PC-9 (cell line): ENCODE results near the gene PLD6. TPM values are rescaled to one million over a fixed set of nuclear protein-coding genes. Genes with fewer than 3 reads are reported as not detected.
A peak's percentile ranks its signal among the peaks of the same experiment; 100 is the strongest.

Source experiments
- BruUV-seq: library from RNA; stranded (reverse); fragments of 400-500 nt; replicated peaks from 2 replicates; lab custom pipeline; 2021; lab: Mats Ljungman, UMichigan
- CTCF ChIA-PET: fragments of 300-600 bp; sonication (Branson Sonifier 250); formaldehyde crosslinking; loops from one replicate; lab custom pipeline; 2022; ENCODE audit warnings: antibody characterized with exemption; lab: Charles Lee
- POLR2A ChIA-PET: fragments of 300-600 bp; sonication (Branson Sonifier 250); formaldehyde crosslinking; loops from one replicate; lab custom pipeline; 2022; ENCODE audit warnings: antibody characterized with exemption; ENCODE audit not compliant: unreplicated experiment; lab: Charles Lee
- DNase-seq, 2 experiments: peaks; one replicate each; pipeline versions ENCODE4 v3.0.0 to v3.0.0-alpha.2; 2015 to 2022; ENCODE audit warnings: mixed read lengths in 1 of 2
- H2AFZ ChIP-seq: fragments of 200-600 bp; sonication (generic); 2 replicates; pipeline ENCODE4 v1.8.1; 2017; ENCODE audit warnings: antibody characterized with exemption
- H3F3A ChIP-seq: fragments of 200-600 bp; sonication (generic); 2 replicates; pipeline ENCODE4 v1.8.1; 2017; ENCODE audit warnings: antibody characterized with exemption, mild to moderate bottlenecking, low read depth; ENCODE audit not compliant: insufficient read depth
- H3K27ac ChIP-seq: fragments of 200-600 bp; sonication (generic); 2 replicates; pipeline ENCODE4 v1.6.1; 2016; ENCODE audit warnings: mixed run types
- H3K27me3 ChIP-seq: fragments of 200-600 bp; sonication (generic); 2 replicates; pipeline ENCODE4 v1.6.1; 2016; ENCODE audit warnings: low read depth, mixed run types; ENCODE audit not compliant: insufficient read depth
- H3K36me3 ChIP-seq: fragments of 200-600 bp; sonication (generic); 2 replicates; pipeline ENCODE4 v1.6.1; 2016; ENCODE audit warnings: low read depth, mixed run types
- H3K4me1 ChIP-seq: fragments of 200-600 bp; sonication (generic); replicated peaks from 2 replicates; pipeline ENCODE4 v1.6.1; 2016; ENCODE audit warnings: mixed run types; ENCODE audit not compliant: insufficient read depth
- H3K4me2 ChIP-seq: fragments of 200-600 bp; sonication (generic); 2 replicates; pipeline ENCODE4 v1.6.1; 2017; ENCODE audit warnings: mixed run types
- H3K4me3 ChIP-seq: fragments of 200-600 bp; sonication (generic); 2 replicates; pipeline ENCODE4 v1.6.1; 2016; ENCODE audit warnings: mixed run types
- H3K79me2 ChIP-seq: fragments of 200-600 bp; sonication (generic); 2 replicates; pipeline ENCODE4 v1.6.1; 2017; ENCODE audit warnings: low read depth, mixed run types
- H3K9me2 ChIP-seq: fragments of 200-600 bp; sonication (generic); 2 replicates; pipeline ENCODE4 v1.8.1; 2017; ENCODE audit warnings: mild to moderate bottlenecking; ENCODE audit not compliant: insufficient read depth
- H3K9me3 ChIP-seq: fragments of 200-600 bp; sonication (generic); 2 replicates; pipeline ENCODE4 v1.8.1; 2016; ENCODE audit warnings: low read depth; ENCODE audit not compliant: insufficient read depth
- H4K20me1 ChIP-seq: fragments of 200-600 bp; sonication (generic); 2 replicates; pipeline ENCODE4 v1.8.1; 2017; ENCODE audit not compliant: insufficient read depth
- EZH2 ChIP-seq: fragments of 200-600 bp; sonication (generic); IDR thresholded peaks from 2 replicates; pipeline ENCODE4 v1.8.0; 2017; ENCODE audit warnings: antibody characterized with exemption, low read depth
- intact Hi-C: fragments of 100-400 bp; cut with micrococcal nuclease; formaldehyde crosslinking; loops from one replicate; pipeline ENCODE4 v1.10.0; 2022; ENCODE audit not compliant: unreplicated experiment
- total RNA-seq: library from RNA; stranded (reverse); gene quantifications from 2 replicates; pipeline ENCODE4 v1.2.3, GENCODE V29; 2021
- TF ChIP-seq, protein P1 (sequence below): fragments of 200-600 bp; sonication (generic); conservative IDR thresholded peaks from 2 replicates; pipeline ENCODE4 v1.6.1; 2017; ENCODE audit warnings: mixed run types, antibody characterized with exemption, mild to moderate bottlenecking, moderate library complexity

PLD6 gene
- total RNA-seq, 1 experiment from 2014 or later = 4.1 TPM

DNA sequence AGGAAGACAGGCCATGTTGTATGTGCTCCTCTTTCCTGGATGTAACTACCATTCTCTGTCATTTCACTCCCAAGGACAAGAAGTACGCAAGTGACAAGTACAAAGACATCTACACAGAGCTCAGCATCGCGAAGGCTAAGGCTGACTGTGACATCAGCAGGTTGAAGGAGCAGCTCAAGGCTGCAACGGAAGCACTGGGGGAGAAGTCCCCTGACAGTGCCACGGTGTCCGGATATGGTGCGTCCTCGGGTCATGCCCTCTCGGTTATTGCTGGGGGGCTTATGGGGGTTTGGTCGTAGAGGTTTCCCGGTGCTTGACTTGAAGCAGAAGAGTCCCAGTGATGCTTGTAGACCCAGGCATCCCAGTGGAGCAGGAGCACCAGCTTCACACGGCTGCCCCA, 29.0 kb downstream of the PLD6 start:
- H3K4me3 ChIP-seq = no peak overlapping the region
- H3K36me3 ChIP-seq = peaks cover 65% of the 10 kb centered on the region
- H4K20me1 ChIP-seq = peaks cover 42% of the 10 kb centered on the region
- no peaks in the 10 kb centered on the region for H3K27me3 ChIP-seq
- no peak overlapping the region for H2AFZ ChIP-seq
- H3K27ac ChIP-seq = no peak overlapping the region
- no peaks in the 10 kb centered on the region for H3K79me2 ChIP-seq
- no peaks in the 10 kb centered on the region for H3K9me3 ChIP-seq
- intact Hi-C loops = no loop called here
- ChIA-PET POLR2A (no interaction called here), CTCF (no interaction called here)
- no peaks in the 10 kb centered on the region for H3K9me2 ChIP-seq
- TSS peak; percentile 2 for BruUV-seq
- H3F3A ChIP-seq = peaks cover 71% of the 10 kb centered on the region; the same call in 1 of the 2 replicates
- DNase-seq = no peak
- H3K4me2 ChIP-seq = no peak overlapping the region
- no peak for TF ChIP-seq EZH2
- TF ChIP-seq, protein P1, sequence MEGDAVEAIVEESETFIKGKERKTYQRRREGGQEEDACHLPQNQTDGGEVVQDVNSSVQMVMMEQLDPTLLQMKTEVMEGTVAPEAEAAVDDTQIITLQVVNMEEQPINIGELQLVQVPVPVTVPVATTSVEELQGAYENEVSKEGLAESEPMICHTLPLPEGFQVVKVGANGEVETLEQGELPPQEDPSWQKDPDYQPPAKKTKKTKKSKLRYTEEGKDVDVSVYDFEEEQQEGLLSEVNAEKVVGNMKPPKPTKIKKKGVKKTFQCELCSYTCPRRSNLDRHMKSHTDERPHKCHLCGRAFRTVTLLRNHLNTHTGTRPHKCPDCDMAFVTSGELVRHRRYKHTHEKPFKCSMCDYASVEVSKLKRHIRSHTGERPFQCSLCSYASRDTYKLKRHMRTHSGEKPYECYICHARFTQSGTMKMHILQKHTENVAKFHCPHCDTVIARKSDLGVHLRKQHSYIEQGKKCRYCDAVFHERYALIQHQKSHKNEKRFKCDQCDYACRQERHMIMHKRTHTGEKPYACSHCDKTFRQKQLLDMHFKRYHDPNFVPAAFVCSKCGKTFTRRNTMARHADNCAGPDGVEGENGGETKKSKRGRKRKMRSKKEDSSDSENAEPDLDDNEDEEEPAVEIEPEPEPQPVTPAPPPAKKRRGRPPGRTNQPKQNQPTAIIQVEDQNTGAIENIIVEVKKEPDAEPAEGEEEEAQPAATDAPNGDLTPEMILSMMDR = no peak
- no peaks in the 10 kb centered on the region for H3K4me1 ChIP-seq

DNA sequence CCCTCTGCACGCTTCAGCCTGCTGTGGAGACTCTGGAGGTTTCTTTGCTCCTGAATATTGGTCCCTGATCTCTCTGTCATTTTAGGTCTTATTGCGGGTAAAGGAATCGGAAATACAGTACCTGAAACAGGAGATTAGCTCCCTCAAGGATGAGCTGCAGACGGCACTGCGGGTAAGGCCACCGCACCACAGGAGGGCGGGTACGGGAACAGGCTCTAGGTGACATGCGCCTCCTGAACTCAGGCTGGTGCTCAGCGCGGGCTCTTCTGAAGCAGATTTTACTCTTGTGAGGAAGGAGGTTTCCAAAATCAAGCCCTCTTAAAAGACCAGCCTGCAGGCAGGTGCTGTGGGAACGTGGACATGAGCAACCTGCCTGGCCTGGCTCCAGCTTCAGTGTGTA, 29.8 kb downstream of the PLD6 start:
- DNase-seq = no peak
- H3K4me1 ChIP-seq = no peaks in the 10 kb centered on the region
- H3K4me3 ChIP-seq = no peak overlapping the region
- H3K9me3 ChIP-seq = no peaks in the 10 kb centered on the region
- CTCF ChIA-PET = no interaction called here
- H3K36me3 ChIP-seq = peaks cover 69% of the 10 kb centered on the region
- intact Hi-C loops = no loop called here
- POLR2A ChIA-PET = no interaction called here
- TF ChIP-seq, protein P1 = no peak
- TF ChIP-seq EZH2 = no peak
- peaks cover 76% of the 10 kb centered on the region for H3F3A ChIP-seq
- peaks cover 42% of the 10 kb centered on the region for H4K20me1 ChIP-seq
- H3K79me2 ChIP-seq = no peaks in the 10 kb centered on the region
- no peak overlapping the region for H2AFZ ChIP-seq
- H3K27me3 ChIP-seq = no peaks in the 10 kb centered on the region
- H3K27ac ChIP-seq = no peak overlapping the region
- no peak overlapping the region for H3K4me2 ChIP-seq
- no TSS peak for BruUV-seq
- no peaks in the 10 kb centered on the region for H3K9me2 ChIP-seq

DNA sequence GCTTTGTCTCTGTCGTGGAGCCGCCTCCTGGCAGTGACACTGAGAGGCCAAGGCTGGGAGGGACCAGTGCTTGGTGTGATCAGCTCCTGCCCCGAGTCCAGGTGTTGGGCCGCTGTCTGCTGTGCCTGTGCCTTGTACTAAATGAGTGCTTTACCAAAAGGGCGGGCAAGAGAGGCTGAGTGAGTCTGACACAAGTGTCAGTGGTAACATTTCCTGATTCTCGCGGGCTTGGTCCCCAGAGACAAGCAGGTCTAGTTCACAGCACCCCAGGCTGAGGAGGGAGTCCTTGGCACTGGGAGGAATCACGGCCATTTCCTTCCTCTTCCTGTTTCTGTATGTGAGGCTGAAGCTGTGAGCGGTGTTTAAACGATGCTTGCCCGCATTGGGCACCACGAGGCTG, 30.2 kb downstream of the PLD6 start:
- CTCF ChIA-PET = no interaction called here
- H3K9me3 ChIP-seq = no peaks in the 10 kb centered on the region
- DNase-seq = no peak
- no TSS peak for BruUV-seq
- H2AFZ ChIP-seq = no peak overlapping the region
- TF ChIP-seq, protein P1 = no peak
- TF ChIP-seq EZH2 = no peak
- peaks cover 68% of the 10 kb centered on the region for H3K36me3 ChIP-seq
- peaks cover 75% of the 10 kb centered on the region for H3F3A ChIP-seq
- no peaks in the 10 kb centered on the region for H3K9me2 ChIP-seq
- POLR2A ChIA-PET = no interaction called here
- intact Hi-C loops = no loop called here
- H3K4me1 ChIP-seq = no peaks in the 10 kb centered on the region
- no peak overlapping the region for H3K27ac ChIP-seq
- peaks cover 42% of the 10 kb centered on the region for H4K20me1 ChIP-seq
- no peaks in the 10 kb centered on the region for H3K27me3 ChIP-seq
- no peak overlapping the region for H3K4me3 ChIP-seq
- H3K79me2 ChIP-seq = no peaks in the 10 kb centered on the region
- H3K4me2 ChIP-seq = no peak overlapping the region
